Kidney epithelial cell (primary cell): ENCODE measurements around the gene FSTL5. TPM values are rescaled to one million over a fixed set of nuclear protein-coding genes. Genes with fewer than 3 reads are reported as not detected.

Source experiments
- DNase-seq: peaks from one replicate; pipeline ENCODE4 v3.0.0-alpha.2; 2010; ENCODE audit warnings: low read depth
- H3K27me3 ChIP-seq: 2 replicates; pipeline ENCODE4 v1.6.0; 2011; ENCODE audit warnings: low read length; ENCODE audit not compliant: control insufficient read depth, insufficient read depth
- H3K36me3 ChIP-seq: 2 replicates; pipeline ENCODE4 v1.5.1; 2011; ENCODE audit warnings: low read length; ENCODE audit not compliant: control insufficient read depth, insufficient read depth
- H3K4me3 ChIP-seq: 2 replicates; pipeline ENCODE4 v1.5.1; 2011; ENCODE audit warnings: low read depth, mild to moderate bottlenecking, control low read depth, low read length
- total RNA-seq: library from RNA; depleted of rRNA; stranded (reverse); fragments of >200 nt; gene quantifications from 2 replicates; pipeline ENCODE4 v1.2.3, GENCODE V29; 2015
- TF ChIP-seq, protein P1 (sequence below): IDR thresholded peaks from 2 replicates; pipeline ENCODE4 v1.5.1; 2011; ENCODE audit warnings: mild to moderate bottlenecking, moderate library complexity, low read length, control low read depth, inconsistent platforms; ENCODE audit not compliant: insufficient read depth, poor library complexity, severe bottlenecking

The FSTL5 gene
- total RNA-seq, 1 donor from 2014 or later: not detected

DNA sequence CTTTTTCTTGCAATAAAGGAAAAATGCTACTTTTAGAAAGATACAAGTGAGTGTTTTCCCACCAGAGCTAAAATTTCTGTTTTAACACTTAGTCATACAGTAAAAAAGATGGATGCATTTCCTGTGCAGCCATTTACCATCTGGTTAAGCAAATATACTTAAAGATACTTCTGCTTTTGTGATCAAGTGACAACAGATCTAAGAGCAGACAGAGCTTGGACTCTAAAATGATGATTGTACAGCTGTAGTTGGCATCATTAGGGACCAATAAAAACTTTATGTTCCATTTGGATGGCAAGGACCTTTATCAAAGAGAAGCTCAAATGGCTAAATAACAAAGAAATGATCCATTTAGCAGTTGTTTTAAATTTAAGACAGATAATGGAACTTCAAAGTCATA is 270.8 kb downstream of the FSTL5 start:
- Histone ChIP-seq H3K36me3 (no peaks in the 10 kb centered on the region), H3K4me3 (no peak overlapping the region), H3K27me3 (no peaks in the 10 kb centered on the region)
- TF ChIP-seq, protein P1, sequence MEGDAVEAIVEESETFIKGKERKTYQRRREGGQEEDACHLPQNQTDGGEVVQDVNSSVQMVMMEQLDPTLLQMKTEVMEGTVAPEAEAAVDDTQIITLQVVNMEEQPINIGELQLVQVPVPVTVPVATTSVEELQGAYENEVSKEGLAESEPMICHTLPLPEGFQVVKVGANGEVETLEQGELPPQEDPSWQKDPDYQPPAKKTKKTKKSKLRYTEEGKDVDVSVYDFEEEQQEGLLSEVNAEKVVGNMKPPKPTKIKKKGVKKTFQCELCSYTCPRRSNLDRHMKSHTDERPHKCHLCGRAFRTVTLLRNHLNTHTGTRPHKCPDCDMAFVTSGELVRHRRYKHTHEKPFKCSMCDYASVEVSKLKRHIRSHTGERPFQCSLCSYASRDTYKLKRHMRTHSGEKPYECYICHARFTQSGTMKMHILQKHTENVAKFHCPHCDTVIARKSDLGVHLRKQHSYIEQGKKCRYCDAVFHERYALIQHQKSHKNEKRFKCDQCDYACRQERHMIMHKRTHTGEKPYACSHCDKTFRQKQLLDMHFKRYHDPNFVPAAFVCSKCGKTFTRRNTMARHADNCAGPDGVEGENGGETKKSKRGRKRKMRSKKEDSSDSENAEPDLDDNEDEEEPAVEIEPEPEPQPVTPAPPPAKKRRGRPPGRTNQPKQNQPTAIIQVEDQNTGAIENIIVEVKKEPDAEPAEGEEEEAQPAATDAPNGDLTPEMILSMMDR: no peak
- DNase-seq: no peak

DNA sequence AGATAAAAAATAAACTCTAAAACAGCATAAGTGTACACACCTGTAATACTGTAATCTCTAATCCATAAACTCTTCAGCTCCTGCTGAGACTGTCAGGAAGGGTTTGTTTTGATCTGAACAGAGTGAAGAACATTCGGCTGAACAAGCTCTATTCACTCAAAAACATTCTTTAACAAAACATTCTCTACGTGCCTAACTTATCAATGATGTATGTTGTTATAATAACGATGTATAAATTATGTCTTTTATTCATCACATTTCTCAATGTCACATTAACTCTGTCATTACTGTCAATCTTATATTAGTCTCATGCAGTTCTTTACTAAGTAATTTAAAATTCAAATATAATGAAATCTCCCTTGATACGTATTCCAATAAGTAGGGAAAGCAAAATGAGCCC is 280.6 kb downstream of the FSTL5 start:
- H3K36me3 ChIP-seq: no peaks in the 10 kb centered on the region
- no peak for DNase-seq
- TF ChIP-seq, protein P1: no peak
- H3K27me3 ChIP-seq: no peaks in the 10 kb centered on the region
- no peak overlapping the region for H3K4me3 ChIP-seq

DNA sequence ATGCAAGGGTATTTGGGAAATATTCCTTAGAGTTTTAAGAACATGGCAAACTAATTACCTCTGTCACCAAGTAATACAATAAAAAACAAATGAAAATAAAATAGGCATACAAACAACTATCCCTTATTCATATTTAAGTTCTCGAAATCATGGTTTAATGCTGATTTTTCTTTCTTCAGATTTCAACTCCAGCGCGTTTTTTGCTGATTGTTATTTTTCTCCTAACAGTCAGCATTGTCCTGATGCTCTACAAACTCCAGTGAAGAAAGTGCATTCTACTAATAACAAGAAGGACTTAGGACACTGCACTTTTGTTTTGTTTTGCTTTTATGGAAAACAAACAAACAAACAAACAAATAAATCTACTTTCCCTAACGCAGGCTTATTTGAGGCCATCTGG is 282.4 kb downstream of the FSTL5 start:
- TF ChIP-seq, protein P1: no peak
- Histone ChIP-seq H3K27me3 (no peaks in the 10 kb centered on the region), H3K36me3 (no peaks in the 10 kb centered on the region), H3K4me3 (no peak overlapping the region)
- DNase-seq: no peak

DNA sequence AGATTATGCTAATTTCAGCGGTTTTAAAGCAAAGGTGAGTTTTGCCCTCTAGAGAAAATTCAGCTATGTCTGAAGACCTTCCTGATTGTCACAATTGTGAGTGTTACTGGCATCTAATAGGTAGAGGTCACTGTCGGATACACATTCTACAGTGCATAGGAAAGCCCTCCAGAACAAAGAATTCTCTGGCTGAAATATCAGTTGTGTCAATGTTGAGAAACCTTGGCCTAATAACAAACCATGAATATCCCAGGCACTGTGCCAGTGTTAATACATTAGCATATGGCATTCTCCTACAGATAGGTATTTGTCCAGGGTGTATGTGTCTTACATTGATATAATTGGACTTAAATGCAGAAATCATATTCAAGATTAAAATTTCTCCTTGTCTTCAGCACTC is 294.3 kb downstream of the FSTL5 start:
- no peak for DNase-seq
- no peaks in the 10 kb centered on the region for H3K36me3 ChIP-seq
- no peak overlapping the region for H3K4me3 ChIP-seq
- TF ChIP-seq, protein P1: no peak
- H3K27me3 ChIP-seq: no peaks in the 10 kb centered on the region

DNA sequence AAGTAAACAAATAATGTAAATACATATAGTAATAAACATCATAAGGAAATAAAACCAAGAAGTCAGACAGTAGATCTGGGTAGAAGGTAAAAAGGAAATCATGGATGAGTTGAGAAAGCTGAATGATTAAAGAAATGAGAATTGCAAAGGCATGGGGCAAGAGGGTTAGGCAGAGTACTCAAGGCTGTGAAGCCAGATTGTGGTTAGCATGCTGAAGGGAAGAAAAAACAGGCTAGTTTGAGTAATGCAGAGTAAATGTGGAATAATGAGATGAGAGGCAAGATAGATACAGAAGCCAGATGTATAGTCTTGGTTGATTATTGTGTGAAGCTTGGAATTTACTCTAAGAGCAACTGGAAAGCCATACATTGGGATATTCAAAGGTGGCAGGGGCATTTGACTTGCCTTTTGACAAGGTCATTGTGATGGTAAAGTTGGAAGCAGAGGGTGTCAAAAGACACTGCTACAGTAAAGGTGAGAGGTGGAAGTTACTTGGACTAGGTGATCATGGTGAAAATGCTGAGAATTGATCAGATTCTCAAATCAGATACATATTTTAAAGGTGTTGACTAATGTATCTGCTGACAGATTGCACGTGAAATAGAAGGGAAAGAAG is 307.0 kb downstream of the FSTL5 start:
- no peak for DNase-seq

More for the DNA sequence above, 307.0 kb downstream of the FSTL5 start:
- Histone ChIP-seq H3K4me3 (no peak overlapping the region), H3K27me3 (no peaks in the 10 kb centered on the region), H3K36me3 (no peaks in the 10 kb centered on the region)
- TF ChIP-seq, protein P1: no peak
